Activated CD8-positive, alpha-beta memory T cell treated with anti-CD3 and anti-CD28 coated beads for 24 hours (primary cell): Measurements from ENCODE around the gene MRPL55.
A peak's percentile ranks its signal among the peaks of the same experiment; 100 is the strongest.

Experiments used
- DNase-seq: peaks from one replicate; pipeline ENCODE4 v3.0.0-alpha.2; 2020

MRPL55 gene

GRCh38 chr1:228082918-228083870, 25.9 kb downstream of the MRPL55 start:
- DNase-seq: no peak

- DNase-seq: peak; percentile 97
Observed at GRCh38 chr1:228082214-228082917, 26.7 kb downstream of the MRPL55 start, which contains the start of gene ARF1. TSS of gene ARF1 (plus strand) at chr1:228082708. CDS start at chr1:228097115, 14,407 bp downstream.

GRCh38 chr1:228081578-228082213, 27.4 kb downstream of the MRPL55 start:
- peak; percentile 73 for DNase-seq

- no peak for DNase-seq
Observed at GRCh38 chr1:228081144-228081543, 28.0 kb downstream of the MRPL55 start.

GRCh38 chr1:228079601-228080263, 29.4 kb downstream of the MRPL55 start:
- no peak for DNase-seq

- no peak for DNase-seq
Observed at GRCh38 chr1:228079013-228079412, 30.1 kb downstream of the MRPL55 start.

GRCh38 chr1:228077565-228078330, 31.4 kb downstream of the MRPL55 start:
- DNase-seq: no peak

- DNase-seq: no peak
Observed at GRCh38 chr1:228076796-228077430, 32.2 kb downstream of the MRPL55 start.

- no peak for DNase-seq
Observed at GRCh38 chr1:228075801-228076271, 33.3 kb downstream of the MRPL55 start.

GRCh38 chr1:228074954-228075730, 34.0 kb downstream of the MRPL55 start:
- DNase-seq: no peak

GRCh38 chr1:228073857-228074545, 35.1 kb downstream of the MRPL55 start:
- DNase-seq: no peak

- no peak for DNase-seq
Observed at GRCh38 chr1:228073061-228073856, 35.8 kb downstream of the MRPL55 start.

GRCh38 chr1:228072658-228073043, 36.4 kb downstream of the MRPL55 start:
- no peak for DNase-seq

GRCh38 chr1:228071839-228072657, 37.1 kb downstream of the MRPL55 start:
- no peak for DNase-seq

- no peak for DNase-seq
Observed at GRCh38 chr1:228070851-228071250, 38.2 kb downstream of the MRPL55 start.

- no peak for DNase-seq
Observed at GRCh38 chr1:228070173-228070572, 38.9 kb downstream of the MRPL55 start.

GRCh38 chr1:228068359-228068758, 40.7 kb downstream of the MRPL55 start:
- no peak for DNase-seq
